ENCODE measurements around the gene ZHX3. TPM values are rescaled to one million over a fixed set of nuclear protein-coding genes. Genes with fewer than 3 reads are reported as not detected.

The ZHX3 gene
- polyA plus RNA-seq, 3 donors: 20.9 to 24.0 (median 23.3) TPM

DNA sequence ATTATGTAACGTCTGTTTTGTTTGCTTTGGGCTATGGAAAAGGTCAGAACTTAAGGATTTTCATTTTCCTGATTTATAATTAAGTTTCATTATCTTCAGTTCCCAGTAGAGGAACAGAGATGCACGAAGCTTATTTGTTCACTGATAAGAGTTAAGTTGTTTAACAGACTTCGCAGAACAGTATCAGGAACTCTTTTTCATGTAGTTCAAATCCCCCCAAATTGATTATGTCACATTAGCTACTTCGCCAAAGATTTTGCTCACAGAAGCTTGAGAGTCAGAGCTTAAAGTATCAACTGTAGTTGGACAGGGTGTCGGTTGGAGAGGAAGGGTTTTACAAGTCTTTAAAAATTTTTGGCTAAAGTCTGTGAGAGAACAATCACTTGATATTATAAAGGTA lies 43.4 kb downstream of the ZHX3 start:
- no peak for DNase-seq (ENCODE audit: extremely low read depth in 1 of 11, low read depth in 9 of 11, low spot score in 4 of 11)

DNA sequence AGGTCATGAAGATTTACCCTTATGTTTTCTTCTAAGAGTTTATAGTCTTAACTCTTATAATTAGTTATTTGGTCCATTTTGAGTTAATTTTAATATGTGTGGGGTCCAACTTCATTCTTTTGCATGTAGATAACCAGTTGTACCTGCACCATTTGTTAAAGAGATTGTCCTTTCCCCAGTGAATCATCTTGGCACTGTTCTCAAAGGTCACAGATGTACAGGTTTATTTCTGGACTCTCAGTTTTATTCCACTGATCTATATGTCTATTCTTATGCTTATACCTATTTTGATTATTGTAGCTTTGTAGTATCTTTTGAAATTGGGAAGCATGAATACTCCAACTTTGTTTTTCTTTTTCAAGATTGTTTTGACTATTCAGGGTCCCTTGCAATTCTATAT lies 44.1 kb downstream of the ZHX3 start:
- DNase-seq (ENCODE audit: extremely low read depth in 1 of 11, low read depth in 9 of 11, low spot score in 4 of 11): no peak

DNA sequence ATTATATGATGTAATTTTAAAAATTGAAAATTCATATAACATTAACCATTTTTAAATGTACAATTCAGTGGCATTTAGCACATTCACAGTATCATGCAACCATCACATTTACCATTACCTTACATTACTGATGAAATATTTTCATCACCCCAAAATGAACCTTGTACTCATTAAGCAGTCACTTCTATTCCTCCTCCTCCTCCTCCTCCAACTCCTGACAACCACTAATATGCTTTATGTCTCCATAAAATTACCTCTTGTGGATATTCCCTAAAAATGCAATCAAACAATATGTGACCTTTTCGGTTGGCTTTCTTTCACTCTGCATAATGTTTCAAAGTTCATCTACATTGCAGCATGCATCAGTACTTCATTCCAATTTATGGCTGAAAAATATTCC lies 45.2 kb downstream of the ZHX3 start:
- no peak for DNase-seq (ENCODE audit: extremely low read depth in 1 of 11, low read depth in 9 of 11, low spot score in 4 of 11)

- no peak for DNase-seq (ENCODE audit: extremely low read depth in 1 of 11, low read depth in 9 of 11, low spot score in 4 of 11)
Measured at GRCh38 chr20:41268917-41269652, 48.4 kb downstream of the ZHX3 start.

DNA sequence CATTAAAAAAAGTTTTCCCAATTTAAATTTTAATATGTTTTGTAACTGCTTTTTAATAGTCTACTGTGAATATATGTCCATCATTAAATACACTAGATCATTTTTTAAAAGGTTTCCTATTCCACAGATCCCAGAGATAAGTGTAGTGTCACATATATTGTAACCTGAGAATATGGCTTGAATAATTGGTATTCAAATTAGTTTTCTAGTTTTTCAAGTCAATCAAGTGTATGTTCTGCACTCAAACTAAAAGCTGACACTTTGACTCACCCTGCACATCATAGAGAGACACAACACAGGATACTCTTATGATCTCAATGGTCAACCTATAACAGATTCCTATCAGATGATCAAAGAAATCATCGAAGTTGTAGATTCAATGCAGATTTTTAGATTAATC lies 49.1 kb downstream of the ZHX3 start:
- DNase-seq (ENCODE audit: extremely low read depth in 1 of 11, low read depth in 9 of 11, low spot score in 4 of 11): no peak

DNA sequence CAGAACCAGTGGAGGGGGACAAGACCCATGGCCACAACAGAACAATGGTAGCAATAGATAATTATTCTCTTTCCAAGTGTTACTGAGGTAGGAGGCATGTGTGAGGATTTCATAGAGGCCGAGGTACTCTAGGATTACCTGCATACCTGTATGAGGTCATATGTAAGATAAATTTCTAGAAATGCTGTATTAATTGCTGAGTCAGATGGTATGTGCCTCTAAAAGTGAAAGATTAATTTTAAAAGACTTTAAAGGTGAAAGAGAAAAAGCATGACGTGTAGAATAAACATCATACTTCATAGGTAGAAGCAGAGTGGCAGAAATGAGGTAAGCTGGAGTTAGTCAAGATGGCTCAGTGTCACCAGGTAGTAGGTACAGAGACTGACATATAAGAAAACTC lies 51.6 kb downstream of the ZHX3 start:
- DNase-seq (ENCODE audit: extremely low read depth in 1 of 11, low read depth in 9 of 11, low spot score in 4 of 11): no peak

- no peak for DNase-seq (ENCODE audit: extremely low read depth in 1 of 11, low read depth in 9 of 11, low spot score in 4 of 11)
Measured at GRCh38 chr20:41264819-41265218, 52.7 kb downstream of the ZHX3 start.

DNA sequence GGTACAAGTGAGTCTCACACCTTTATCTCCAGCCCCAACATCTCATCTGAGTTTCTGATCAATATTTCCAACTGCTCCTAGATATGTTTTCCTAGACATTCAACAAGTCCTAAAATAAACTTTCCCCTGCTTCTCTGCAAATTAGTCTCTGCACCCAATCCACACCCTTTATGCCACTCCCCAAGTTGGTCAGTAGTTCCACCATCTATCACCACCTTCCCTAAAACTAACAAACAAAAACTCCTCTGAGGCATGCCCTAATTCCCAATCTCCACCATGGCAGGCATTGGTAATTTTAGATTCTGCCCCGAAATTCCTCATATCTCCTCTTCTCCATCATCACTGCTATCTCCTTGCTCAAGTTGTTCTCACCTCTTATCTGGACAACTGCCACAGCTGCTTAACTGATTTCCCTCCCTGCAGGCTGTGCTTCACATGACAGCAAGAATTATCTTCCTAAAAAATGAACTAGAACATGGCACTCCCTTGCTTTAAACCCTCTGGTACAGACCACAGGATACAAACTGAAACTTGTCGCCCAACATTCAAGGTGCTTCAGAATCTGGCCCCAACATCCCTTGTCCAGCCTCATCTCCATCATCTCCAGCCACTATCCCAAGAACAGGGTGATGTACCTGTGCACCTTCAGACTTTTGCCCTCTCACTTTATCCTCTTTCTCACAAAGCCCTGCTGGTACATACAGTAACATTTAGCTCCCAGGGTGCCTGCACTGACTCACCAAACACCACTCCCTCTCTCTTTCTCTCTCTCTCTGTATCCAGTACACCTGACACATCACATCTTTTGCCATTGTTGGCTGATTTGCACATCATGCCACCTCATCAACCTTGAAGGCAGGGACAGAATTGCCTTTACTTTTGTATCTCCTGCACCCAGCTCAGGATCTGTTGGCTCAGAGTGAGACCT lies 55.5 kb downstream of the ZHX3 start:
- no peak for DNase-seq (ENCODE audit: extremely low read depth in 1 of 11, low read depth in 9 of 11, low spot score in 4 of 11)

- no peak for DNase-seq (ENCODE audit: extremely low read depth in 1 of 11, low read depth in 9 of 11, low spot score in 4 of 11)
Measured at GRCh38 chr20:41261260-41261659, 56.3 kb downstream of the ZHX3 start.

DNA sequence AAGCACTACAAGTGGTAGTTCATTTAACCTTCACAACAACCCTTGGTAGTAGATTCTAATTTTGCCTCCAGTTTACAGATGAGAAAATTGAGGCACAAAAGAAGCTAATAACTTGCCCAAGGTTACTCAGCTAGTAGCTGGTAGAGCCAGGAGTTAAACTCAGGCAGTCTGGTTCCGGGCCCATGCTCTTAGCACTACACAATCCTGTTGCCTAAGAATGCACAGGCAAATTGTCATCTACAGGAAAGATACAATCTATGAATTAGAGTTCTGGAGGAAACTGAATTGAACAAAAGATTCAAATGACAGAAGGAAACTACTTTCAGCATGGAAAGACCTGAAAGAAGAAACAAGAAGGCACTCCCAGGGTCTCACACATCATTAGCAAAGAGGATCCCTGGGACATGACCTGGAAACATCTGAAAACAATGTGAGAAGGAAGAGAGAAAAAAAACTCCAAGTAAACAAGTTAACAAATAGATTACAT lies 56.8 kb downstream of the ZHX3 start:
- DNase-seq (ENCODE audit: extremely low read depth in 1 of 11, low read depth in 9 of 11, low spot score in 4 of 11): no peak

DNA sequence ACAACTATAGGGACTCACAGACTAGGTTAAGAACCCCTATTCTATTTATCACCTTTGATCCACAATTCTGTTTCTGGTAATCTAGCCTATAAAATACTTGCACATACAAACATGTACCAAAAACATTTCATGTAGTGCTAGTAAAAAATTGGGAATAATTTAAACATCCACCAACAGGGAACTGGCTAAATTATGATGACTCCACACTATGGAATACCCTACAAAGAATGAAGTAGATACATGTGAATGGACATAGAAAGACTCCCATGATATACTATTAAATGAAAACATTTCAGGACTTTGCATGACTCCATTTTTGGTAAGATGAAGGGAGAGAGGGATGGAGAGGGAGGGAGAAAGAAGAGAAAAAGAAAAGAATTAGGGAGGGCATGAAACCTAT lies 58.2 kb downstream of the ZHX3 start:
- DNase-seq (ENCODE audit: extremely low read depth in 1 of 11, low read depth in 9 of 11, low spot score in 4 of 11): no peak

GRCh38 chr20:41258474-41258873 lies 59.1 kb downstream of the ZHX3 start:
- no peak for DNase-seq (ENCODE audit: extremely low read depth in 1 of 11, low read depth in 9 of 11, low spot score in 4 of 11)

DNA sequence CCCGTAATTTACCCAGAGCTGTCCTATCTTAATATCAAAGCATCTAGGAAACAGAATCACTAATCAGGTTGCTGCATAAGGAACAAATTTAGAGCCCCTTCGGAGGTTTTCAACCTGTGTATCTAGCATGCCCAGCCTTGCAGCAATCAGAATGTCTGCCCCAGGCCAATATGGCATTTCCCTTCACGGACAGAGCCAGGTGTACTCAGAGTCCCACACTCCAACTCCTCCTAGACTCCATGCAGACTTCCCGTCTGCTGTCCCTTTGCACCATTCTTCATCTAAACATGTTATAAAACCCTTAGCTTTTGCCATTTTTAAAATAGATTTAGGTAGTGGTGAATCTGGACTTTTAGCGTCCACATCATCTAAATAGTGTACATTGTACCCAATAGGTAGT lies 61.0 kb downstream of the ZHX3 start:
- no peak for DNase-seq (ENCODE audit: extremely low read depth in 1 of 11, low read depth in 9 of 11, low spot score in 4 of 11)

DNA sequence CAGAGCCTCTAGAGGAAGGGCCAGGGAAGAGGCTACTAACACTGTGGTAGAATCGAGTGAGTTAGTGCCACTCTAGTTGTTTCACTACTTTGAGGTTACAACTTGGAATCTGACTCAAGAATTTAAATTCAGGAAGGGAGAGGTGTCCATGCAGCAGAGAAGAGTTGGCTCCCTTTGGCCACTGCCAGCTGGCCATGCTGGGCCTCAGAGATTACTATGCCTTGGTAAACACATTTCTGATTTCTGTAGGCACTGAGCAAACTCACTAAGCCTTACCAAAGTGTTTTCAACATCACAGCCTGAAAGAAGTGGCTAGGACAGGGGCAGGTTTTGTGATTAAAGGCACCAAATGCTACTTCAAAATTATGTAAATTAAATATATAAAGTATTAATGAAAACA lies 61.9 kb downstream of the ZHX3 start:
- DNase-seq (ENCODE audit: extremely low read depth in 1 of 11, low read depth in 9 of 11, low spot score in 4 of 11): no peak

GRCh38 chr20:41249411-41250281 lies 67.9 kb downstream of the ZHX3 start:
- DNase-seq (ENCODE audit: extremely low read depth in 1 of 11, low read depth in 9 of 11, low spot score in 4 of 11): no peak

GRCh38 chr20:41248368-41249024 lies 69.0 kb downstream of the ZHX3 start:
- peak in 1 of 11 donors; percentile 43 for DNase-seq (ENCODE audit: extremely low read depth in 1 of 11, low read depth in 9 of 11, low spot score in 4 of 11)

- DNase-seq (ENCODE audit: extremely low read depth in 1 of 11, low read depth in 9 of 11, low spot score in 4 of 11): no peak
Measured at GRCh38 chr20:41247523-41248367, 69.8 kb downstream of the ZHX3 start.
